NCI-H1092 treated with DMSO at 0.1 percent for 48 hours (cell line): Measurements from ENCODE around the gene GLP2R.

Experiments
- DNase-seq: peaks from one replicate; lab custom pipeline; 2025; lab: John Stamatoyannopoulos, UW

Gene GLP2R

DNA sequence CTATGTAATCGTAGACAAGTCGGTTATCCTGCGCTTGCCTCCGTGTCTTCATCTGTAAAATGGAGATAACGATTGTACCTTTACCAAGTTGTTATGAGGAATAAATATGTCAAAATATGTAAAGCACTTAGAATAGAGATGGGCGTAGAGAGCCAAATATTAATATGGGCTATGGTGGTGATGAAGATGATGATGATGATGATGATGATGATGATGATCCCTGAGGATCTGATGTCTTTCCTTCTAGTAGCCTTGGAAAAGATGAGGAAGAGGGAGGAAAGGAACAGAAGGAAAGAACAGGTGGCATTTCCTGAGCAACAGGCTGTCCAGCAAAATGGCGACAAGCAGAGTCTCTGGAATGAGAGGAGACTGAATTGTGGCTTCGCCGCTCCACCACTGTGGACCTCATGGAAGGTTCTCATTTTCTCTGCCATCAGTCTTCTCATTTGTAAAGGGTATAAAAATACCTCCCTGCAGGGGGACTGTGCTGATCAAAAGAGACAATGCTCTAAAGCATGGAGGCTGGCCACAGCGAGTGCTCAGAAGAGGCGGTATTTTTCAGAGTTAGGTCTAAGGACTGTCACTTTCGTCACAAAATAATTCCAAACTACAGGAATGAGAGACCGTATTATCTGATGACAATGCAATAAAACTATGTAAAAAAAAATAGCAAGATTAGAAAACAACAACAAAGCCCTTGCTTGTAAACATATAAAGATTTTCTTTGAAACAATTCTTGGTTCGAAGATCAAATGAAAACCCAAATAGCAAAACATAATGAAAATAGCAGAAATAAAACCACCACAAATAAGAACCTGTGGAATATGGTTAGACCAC lies 96.5 kb downstream of the GLP2R start:
- DNase-seq = no peak

DNA sequence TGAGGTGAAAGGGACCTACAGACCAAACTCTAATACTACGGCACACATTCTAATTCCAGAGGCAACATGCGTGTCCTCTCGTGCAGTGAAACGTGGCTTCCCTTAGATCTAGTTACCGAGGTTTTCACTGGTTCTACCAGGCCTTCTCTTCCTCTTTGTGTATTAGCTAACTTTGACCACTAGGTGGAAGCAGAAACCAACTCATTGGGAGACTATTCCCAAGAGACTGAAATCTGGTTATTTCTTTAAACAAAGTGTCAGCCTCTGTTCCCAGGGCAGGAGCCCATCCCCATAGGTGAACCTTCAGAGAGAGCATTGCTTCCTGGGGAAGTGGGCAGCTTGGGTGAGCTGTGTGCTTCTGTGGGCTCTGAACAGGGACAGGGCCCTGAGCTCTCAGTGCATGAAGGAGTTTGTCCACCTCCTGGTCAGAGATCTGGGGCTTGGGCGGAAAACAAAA lies 99.0 kb downstream of the GLP2R start:
- peak; percentile 30 for DNase-seq

DNA sequence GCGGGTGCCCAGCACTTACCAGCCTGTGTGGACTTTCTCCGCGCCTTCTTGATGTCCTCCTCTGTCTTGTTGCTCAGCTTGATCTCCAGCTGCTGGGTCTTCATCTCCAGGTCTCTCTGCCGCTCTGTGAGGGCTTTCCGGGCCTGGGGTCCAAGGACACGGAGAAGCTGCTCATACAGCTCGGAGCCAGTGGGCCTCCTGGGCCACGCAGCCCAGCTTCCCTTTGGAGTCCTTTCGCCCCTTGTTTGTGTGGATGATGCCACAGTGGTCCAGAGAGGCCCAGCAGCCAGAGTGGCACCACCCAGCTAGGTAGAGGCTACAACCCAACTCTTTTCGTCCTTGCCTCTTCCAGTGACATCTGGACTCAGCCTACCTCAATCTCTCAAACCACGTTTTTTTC lies 99.7 kb downstream of the GLP2R start:
- no peak for DNase-seq

DNA sequence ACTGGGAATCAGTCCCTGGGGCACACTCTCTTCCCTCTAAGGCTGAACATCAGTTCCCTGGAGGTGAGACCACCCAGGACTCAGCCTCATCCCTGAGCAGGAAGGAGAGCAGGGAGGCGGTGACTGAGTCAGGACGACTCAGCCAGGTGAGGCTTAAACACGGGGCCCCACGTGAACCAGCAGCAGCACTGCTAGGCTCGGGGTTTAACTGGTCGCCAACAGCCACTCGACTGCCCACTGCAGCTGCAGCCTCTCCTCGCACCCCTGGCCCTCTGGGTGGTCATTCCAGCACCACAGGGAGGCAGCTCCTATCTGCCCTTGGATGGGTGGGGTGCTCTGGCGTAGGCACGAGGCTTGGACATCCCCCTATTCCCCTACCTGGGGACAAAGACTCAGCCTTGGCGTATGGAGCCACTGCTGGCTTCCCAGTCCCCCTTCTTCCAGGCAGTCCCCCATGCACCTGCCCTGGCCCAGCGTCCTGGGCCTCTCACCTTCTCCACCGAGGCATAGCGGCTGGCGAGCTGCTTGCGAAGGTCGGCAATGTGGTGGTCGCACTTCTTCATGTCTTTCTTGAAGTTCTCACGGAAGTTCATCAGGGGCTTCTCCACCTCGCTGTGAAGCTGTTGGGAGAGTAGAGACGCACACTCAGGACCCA lies 100.6 kb downstream of the GLP2R start:
- DNase-seq = no peak

DNA sequence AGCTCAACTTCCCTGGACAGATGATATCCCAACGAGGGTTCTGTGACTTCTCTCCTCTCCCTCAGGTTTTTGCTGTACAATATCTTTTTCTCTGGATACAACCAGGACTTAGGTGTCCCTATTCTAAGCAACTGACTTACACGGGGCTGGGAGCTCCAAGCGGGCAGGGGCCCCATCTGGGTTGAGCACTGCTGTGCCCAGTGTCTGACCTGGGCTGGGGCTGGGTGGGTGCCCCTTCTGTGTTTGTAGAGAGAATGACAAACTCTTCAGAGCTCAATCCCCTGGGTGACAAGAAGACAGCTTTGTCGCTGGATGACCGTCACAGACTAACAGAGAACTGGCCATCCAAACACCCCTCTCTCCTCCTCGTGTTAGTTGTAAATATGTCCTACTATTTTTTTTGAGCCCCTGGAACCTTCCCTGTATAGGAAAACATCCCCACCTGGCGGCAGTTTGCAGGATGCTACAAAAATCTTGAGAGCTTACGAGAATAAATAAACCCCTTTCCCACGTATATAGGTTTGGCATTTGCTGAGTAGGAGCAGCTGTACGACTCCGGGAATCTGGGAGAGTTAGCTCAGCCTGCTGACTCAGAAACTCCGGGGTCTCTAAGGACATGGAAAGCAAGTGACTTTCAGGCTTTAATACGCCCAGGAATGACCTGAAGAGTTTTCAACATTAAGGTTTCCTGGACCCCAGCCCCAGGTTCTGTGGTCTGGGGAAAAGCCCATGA lies 103.0 kb downstream of the GLP2R start:
- no peak for DNase-seq

DNA sequence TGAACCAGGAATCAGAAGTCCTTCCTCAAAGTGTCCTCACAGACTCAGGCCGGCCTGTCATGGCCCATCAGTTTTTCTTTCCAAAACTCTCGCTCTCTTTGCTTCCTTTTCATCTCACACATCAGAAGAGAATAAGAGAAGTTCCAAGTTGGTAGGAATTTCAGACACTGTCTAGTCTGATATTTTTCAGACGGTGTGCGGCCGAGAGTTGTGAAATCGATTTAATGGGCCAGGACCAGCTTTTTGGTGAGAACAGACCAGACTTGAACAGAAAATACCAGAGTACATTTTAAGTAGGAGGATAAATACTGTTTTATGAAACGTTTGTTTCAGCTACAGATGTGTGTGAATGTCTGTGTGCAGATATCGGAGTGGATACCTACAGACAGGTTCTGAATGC lies 104.1 kb downstream of the GLP2R start:
- DNase-seq = no peak

DNA sequence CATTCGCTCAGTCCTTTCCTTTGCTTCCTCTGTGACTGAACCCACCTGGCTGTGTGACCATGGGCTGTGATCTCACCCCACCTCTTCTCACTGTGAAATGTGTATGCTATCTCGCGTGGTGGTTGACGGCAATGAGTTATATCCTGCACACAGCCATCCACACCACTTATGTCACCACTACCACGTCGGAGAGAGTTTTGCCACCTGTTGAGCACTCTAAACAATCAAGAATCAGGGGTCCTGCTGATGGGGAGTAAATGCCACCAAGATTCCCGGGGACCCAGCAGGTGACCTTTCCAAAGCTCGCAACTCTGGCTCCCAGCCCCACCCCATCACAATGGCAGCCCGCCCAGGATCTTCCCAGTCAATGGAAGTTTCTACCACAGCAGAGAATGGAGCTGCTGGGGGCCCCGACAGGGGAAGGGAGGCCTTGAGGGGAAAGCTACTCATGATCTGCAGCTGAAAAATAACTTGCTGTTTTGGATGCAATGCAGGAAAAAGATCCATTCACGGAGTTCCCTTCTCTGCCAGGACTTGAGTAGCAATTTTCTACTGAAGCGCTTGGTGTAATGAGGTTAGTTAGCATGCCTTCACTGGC lies 105.5 kb downstream of the GLP2R start:
- DNase-seq = no peak

DNA sequence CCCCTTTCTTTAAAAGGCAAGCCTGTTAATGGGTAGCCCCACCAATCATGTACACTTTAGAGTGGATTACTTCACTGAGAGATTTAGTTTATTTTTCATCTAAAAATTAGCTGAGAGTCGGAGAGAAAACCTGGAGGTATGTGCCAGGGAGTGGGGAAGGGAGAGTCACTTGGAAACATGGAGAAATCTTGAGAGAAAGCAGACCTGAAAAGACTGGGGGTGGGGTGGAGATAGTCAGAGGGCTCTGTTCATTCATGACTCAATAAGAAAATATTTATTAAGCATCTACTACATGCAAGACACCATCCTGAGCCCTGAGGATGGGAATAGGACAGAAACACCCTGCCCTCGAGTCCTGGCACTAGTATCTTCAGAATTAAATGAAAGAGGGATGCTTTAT lies 106.8 kb downstream of the GLP2R start:
- no peak for DNase-seq

DNA sequence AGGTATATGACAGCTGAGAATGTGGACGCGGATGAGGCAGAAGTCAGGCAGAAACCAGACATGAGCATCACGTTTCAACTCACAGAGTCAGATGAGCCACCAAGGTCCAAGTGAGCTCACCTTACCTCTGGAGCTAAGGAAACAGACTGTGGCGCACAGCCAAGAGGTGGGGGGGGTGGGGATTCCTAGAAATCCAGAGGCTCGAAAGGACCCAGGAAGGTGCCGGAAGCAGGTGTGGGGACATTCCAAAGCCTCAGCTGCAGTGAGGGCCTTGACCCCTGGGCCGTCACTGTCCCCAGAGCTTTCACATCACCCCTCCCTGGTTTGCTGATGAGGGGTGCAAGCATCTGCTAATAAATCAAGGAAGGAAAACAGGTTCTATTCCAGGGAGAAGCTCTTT lies 108.6 kb downstream of the GLP2R start:
- no peak for DNase-seq

DNA sequence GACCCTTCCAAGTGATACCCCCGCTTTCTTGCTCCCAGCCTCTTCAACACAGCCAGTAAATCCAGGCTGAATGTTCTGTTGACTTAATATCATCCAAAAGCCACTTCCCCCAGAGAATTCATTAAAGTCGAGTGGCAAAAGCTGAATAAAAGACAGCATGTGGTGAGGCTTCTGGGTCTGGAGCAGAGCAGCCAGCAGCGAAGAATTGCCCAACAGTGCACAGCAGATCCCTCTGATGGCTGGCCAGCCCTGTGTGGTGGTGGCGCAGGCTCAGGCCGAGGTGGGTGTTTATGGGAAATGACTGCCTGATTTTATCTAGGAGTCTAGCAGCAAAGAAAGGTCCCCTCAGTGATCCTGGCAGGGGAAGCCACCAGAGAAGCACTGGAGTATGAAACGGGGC lies 109.7 kb downstream of the GLP2R start:
- DNase-seq = no peak

DNA sequence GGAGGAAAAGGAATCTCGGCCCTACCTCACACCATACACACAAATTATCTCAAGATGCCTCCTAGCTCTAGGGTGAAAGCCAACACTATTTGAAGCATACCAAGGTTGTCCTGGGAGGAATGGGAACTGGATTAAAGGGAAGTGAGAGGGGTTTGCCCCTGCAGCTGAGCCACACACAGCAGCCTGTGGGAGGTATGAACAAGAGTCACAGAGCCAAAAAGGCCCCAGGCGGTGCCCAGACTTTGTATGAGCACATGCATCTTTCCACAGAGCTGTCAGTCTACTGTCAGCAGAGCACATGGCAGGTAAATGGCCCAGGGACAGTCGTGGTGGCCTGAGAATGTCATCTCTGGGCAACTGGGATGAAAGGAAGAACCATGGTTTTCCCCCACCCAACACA lies 110.4 kb downstream of the GLP2R start:
- no peak for DNase-seq

DNA sequence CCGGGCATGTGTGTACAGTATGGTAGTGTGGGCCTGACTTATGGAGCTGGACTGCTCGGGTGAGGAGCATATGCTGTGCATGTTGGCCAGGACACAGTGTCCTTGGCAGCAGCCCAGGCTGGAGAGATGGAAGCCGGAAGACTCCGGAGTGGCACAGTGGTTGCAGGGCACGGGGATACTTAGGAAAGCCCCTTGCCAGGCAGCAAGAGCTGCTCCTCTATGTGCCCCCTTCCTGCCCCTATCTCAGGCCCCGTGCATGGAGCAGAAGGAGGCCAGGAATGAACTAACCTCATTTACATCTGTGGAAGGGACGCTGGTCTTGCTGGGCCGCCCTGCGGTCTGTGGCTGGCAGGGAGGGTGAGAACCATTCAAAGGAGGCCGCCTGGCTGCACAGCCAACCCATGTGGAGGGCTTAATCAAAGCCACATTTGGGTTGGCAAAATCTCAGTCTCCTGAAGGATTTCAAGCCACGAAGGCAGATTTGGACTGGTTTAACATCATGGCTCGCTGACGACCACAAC lies 111.6 kb downstream of the GLP2R start:
- DNase-seq = no peak

DNA sequence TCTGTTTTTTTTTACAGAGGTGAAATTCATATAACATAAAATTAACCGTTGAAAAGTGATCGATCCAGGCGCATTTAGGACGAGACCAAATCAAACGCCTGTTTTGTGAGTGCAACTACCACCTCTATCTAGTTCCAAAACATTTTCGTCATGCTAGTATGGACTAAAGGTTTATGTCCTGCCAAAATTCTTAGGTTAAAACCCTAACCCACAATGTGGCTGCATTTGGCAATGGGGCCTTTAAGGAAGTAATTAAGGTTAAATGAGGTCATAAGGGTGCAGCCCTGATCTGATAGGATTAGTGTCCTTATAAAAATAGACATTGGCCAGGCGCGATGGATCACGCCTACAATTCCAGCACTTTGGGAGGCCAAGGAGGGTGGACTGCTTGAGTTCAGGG lies 112.2 kb downstream of the GLP2R start:
- no peak for DNase-seq

DNA sequence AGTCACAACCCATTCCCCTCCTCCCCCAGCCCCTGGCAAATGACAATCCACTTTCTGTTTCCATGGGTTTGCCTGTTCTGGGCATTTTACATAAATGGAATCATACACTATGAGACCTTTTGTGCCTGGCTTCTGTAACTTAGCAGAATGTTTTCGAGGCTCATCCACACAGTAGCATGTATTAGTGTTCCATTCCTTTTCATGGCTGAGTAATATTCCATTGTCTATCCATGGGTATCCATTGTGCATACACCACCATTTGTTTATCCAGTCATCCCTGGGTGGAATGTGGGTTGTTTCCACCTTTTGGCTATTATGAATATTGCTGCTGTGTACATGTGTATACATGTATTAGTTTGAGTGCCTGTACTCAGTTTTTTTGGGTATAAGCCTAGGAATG lies 113.0 kb downstream of the GLP2R start:
- DNase-seq = no peak

DNA sequence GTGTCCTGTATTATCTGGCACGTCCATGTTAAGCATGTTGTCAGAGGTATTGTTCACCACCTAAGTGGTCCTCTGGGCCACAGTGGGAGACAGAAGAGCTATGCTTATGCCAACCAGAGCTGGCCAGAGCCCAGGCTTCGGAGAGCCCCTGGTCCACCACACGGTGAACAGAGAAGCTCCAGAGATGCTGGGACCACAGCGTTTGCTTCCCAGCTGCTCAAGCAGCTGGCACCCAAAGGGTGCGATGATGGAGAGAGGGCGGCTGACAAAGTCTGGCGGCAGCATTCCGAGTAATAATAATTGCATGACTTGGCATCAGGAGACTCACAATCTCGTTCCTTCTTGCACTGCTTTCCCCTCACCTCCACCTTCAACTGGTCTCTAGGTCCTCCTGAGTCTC lies 115.1 kb downstream of the GLP2R start:
- no peak for DNase-seq

DNA sequence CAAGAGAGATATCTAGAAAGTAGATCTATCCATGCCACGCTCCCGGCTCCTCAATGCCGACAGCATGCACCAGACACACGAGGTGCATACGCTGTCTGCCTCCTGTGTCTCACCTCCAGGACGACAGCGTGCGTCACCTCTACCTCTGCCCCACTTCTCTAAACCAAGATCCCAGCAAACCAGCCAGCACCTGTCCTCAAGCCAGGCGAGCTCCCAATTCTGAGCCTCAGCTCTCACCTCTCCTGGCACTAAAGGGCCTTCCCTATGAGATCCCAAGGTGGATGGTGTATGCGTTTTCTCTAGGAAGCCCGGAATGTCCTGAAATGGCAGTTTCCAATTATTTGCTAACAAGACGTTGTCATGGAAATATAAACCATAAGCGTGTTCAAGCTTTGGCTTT lies 115.6 kb downstream of the GLP2R start:
- no peak for DNase-seq
